Putamen (tissue), 1 donor: ENCODE results near the gene COPS6.
A peak's percentile ranks its signal among the peaks of the same experiment; 100 is the strongest.

ENCODE experiments used
- DNase-seq: peaks from one replicate; pipeline ENCODE4 v3.0.0-alpha.2; 2016; ENCODE audit warnings: low spot score

Gene COPS6

GRCh38 chr7:100102950-100103840 lies 14.4 kb downstream of the COPS6 start:
- DNase-seq: no peak

DNA sequence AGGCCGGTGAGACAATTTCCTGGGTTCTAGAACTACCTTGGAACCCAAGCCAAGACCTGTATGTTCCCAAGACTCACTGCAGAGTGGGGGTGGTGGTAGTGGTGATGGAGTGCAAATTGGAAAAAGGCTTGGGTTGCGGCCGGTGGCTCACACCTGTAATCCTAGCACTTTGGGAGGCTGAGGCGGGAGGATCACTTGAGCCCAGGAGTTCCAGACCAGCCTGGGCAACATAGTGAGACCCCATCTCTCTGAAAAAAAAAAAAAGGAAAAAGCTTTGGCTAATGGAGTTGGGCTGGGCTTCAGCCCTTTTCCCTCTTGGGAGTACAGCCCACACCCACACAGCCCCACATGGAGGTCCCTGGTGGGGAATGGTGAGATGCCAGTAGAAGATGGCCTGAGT lies 16.8 kb downstream of the COPS6 start:
- no peak for DNase-seq

GRCh38 chr7:100106633-100107032 lies 17.9 kb downstream of the COPS6 start:
- no peak for DNase-seq

- no peak for DNase-seq
Measured at GRCh38 chr7:100107125-100107737, 18.5 kb downstream of the COPS6 start.

DNA sequence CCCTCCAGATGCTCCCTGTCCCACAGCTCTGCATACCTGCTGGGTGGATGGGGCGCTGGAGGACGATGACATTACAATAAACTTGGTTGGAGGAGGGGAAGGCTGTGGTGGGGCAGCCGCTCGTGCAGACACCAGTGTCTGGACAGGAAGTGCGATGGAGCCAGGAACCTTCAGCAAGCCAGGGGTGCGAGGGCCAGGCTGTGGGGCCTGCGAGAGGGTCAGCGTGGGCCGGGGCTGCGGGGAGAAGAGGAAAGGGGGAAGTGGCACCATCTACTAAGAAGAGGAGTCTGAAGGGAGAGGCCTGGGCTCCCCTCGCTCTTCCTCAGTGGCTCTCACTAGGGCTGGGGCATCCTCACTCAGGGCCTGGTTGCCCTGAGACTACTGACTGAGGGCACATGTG lies 19.1 kb downstream of the COPS6 start:
- no peak for DNase-seq

DNA sequence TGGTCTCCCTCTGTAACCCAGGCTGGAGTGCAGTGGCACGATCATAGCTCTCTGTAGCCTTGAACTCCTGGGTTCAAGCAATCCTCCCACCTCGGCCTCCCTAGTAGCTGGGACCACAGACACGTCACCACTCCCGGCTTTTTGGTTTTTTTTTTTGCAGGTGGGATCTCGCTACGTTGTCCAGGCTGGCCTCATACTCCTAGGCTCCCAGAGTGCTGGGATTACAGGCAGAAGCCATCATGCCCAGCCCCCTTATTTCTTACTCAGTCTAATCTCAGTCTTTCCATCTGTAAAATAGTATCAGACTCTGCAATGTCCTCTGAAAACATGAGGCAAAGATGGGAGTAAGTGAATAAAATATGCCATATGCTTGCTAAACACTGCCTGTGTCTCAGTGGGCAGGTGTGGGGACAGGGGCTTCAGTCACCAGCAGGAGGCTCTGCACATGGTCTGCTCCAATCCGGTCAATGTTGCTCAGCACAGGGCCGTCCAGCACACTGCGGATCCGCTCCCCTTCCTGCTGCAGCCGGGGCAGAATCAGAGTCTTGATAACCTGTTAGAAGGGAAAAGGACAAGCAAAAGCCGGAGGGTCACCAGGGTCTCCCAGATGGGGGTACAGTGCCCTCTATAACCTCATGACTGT lies 20.9 kb downstream of the COPS6 start:
- no peak for DNase-seq

DNA sequence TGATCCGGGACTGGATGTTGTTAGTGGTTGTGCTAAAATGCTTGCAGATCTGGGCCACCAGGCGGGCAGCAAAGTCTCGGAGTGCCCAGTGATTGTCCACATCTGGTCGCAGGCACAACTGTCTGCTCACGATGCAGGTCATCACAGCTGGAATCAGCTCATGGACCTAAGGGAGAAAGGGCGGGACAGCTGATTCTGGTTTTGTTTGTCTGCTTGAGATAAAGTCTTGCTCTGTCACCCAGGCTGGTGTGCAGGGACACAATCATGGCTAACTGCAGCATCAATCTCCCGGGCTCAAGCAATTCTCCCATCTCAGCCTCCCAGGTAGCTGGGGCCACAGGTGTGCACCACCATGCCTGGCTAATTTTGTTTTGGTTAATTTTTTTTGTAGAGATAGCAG lies 22.4 kb downstream of the COPS6 start:
- no peak for DNase-seq

DNA sequence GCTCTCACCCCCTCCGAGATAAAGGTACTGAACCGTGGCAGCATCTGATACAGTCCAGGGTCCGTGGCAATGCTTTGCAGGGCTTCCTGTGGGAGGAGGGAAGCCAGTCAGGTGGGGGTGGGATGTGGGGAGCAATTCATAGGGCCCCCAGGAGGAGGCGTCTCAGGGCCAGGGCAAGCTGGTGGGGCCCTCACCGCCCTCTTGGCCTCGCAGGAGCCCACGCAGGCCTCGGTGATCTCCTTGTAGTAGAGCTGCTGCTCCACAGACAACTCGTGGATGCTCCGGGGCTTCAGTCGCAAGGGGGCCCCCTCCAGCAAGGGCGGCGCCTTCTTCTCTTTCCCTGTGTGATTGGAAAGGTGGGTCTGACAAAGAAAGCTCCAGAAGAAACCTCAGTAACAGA lies 23.1 kb downstream of the COPS6 start:
- no peak for DNase-seq

DNA sequence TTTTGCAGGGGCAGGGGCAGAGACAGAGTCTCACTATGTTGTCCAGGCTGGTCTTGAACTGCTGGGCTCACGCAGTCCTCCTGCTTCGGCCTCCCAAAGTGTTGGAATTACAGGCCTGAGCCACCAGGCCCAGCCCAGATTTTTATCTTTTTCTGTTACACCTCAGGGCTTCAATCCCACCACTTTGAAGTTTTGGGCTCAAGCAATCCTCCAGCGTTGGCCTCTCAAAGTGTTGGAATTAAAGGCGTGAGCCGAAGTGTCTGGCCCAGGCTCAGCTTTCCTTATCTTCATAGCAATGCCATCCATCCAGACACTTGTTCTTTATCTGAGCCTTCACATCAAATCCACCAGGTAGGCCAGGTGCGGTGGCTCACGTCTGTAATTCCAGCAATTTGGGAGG lies 26.3 kb downstream of the COPS6 start:
- no peak for DNase-seq

GRCh38 chr7:100118388-100119071 lies 29.8 kb downstream of the COPS6 start:
- no peak for DNase-seq

DNA sequence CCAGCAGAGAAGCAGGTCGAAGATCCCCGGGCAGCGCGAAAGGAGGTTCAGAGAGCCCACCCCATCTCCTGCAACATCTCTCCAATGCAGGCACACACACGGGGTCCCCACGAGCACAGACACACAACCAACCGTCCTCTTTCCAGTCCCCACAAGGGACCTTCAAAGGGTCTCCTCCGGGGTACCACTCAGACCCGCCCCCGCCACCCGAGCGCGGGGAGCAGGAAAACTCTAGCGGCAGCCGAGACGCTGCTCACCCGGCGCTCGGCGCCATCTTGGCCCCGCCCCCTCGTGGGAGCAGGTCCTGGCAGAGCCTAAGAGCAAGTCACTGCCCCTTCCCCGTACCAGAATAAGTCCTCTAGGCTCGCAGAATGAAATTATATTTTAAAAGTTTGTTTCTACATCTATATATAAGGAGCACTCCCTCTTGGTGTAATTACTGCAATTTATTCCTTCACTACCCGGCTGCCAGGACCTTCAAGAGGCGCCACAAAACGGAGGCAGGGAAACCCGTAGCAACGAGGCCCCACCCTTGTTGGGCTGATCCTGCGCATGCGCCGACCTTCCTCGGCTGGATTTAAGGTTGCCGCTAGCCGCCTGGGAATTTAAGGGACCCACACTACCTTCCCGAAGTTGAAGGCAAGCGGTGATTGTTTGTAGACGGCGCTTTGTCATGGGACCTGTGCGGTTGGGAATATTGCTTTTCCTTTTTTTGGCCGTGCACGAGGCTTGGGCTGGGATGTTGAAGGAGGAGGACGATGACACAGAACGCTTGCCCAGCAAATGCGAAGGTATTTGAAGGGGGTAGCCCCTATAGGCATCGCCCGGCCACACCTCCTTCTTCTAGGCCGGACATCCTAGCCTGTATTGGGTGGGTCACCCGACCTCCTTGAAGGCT lies 30.6 kb downstream of the COPS6 start, which contains the start of the genes CNPY4 and TAF6:
TSS of gene CNPY4 (plus strand) at position 563 of the 898 bp plus-strand sequence. CDS start at position 674, 111 bp downstream.
TSS of gene TAF6 (minus strand) at position 287 of the 898 bp plus-strand sequence. CDS start 5,149 bp downstream, outside the sequence.
- DNase-seq: peak; percentile 96

DNA sequence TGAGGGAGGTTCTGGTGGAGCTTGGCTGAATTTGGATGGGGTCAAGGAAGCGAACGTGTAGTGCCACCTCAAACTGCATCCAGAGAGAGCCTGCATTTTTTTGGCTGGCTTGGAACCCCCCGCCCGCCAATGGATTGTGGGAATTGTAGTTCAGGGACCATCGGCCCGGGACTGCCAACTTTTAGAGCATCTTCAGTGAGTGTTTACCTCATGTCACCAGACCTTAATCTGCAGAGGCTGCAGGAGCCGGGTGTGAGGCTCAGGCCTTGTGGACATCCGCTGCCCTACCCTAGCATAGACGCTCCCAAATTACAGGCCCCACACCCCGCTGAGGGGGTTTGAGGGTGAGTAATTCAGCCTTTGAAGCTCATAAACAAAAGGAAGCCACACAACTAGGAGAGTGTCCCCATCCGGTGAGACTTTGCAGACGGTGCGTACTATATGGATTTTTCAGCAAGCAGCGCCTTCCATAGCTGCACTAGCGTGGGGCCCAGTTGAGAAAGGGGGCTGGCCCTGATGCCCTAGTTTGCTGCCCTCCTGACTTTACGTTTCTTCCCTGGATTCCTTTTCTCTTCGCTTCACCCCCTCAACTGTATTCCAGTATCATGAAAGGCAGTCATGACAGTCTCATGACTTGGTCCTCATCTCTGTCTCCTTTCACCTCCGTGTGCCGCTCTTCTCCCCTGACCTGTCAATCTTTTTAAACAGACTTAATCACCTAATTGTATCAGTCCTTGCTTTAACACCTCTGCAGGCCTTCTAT lies 31.4 kb downstream of the COPS6 start:
- peak; percentile 80 for DNase-seq

DNA sequence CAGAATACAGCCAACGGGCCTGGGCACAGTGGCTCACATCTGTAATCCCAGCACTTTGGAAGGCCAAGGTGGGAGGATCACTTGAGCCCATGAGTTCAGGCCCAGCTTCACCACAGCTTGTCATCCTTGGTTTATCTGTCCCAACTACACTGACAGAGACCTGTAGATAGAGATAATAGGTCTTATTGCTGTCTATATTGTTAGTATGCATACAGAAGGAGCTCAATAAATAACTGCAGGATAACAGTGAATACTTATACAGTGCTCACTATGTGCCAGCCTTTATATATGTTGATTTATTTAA lies 31.9 kb downstream of the COPS6 start:
- no peak for DNase-seq

- no peak for DNase-seq
Measured at GRCh38 chr7:100122067-100122466, 33.3 kb downstream of the COPS6 start.

DNA sequence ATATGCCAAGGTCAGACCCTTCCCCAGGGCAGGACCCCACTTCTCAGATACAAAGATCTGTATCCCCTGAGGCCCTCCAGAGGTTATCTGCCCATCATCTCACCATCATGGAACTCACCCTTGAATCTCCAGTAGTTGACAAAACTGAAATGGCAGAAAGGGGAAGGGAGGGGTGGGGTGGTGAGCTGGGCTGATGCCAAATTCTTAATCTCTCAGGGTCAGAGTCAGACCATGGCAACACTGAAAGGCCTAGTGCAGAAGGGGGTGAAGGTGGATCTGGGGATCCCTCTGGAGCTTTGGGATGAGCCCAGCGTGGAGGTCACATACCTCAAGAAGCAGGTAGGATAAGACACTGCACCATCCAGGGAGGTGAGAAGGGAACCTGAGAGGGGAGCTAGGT lies 33.8 kb downstream of the COPS6 start:
- no peak for DNase-seq

- DNase-seq: no peak
Measured at GRCh38 chr7:100124301-100125230, 35.8 kb downstream of the COPS6 start.

- no peak for DNase-seq
Measured at GRCh38 chr7:100126239-100126930, 37.6 kb downstream of the COPS6 start.

DNA sequence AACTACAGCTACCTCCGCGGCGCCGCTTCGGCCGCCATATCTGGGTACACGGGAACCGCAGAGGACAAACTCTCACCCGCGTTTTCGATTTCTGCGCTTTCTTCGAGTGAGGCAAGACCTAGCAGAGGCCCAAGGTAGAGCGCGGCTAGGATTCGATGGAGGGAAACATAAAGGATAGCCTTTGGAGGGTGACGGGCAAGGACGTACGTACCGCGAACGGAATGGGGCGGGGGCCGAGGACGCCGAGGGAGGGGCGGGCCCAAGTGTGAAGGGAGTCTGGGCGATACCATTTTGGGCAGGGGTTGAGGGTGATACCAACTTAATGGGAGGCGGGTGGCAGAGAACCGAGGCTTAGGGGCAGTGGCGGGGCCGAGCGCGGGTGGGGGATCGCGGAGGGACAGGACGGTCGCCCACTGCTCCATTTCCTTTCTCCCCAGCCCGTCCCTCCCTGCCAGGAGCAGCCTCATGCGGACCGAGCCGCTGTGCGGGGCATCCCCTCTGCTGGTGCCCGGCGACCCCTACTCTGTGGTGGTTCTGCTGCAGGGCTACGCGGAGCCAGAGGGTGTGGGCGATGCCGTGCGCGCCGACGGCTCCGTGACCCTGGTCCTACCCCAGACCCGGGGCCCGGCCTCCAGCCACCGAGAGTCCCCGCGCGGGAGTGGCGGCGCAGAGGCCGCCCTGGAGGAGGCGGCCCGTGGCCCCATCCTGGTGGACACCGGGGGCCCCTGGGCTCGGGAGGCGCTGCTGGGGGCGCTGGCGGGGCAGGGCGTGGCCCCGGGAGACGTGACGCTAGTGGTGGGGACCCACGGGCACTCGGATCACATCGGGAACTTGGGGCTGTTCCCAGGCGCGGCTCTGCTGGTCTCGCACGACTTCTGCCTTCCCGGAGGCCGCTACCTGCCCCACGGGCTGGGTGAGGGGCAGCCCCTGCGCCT lies 38.4 kb downstream of the COPS6 start, which contains the start of gene MBLAC1:
TSS of gene MBLAC1 (plus strand) at position 37 of the 935 bp plus-strand sequence. CDS start at position 466, 429 bp downstream.
- DNase-seq: peak; percentile 91
